ENCODE results near the gene CLCN6.

Gene CLCN6

GRCh38 chr1:11856698-11857097 lies 50.7 kb downstream of the CLCN6 start:
- no peaks in the 10 kb centered on the region for H3K79me2 ChIP-seq (ENCODE audit: low read length)
- no peak overlapping the region for H3K4me3 ChIP-seq (ENCODE audit: low read length)
- no peak overlapping the region for H2AFZ ChIP-seq (ENCODE audit: low read length)
- no peaks in the 10 kb centered on the region for H3F3A ChIP-seq (ENCODE audit: insufficient read depth, low read length)
- no peak for DNase-seq
- no peak overlapping the region for H3K27ac ChIP-seq (ENCODE audit: low read length)
- H3K9ac ChIP-seq (ENCODE audit: low read length): no peak overlapping the region
- H3K27me3 ChIP-seq (replicated peaks; ENCODE audit: insufficient read depth, low read length): peaks cover 88% of the 10 kb centered on the region
- H3K4me1 ChIP-seq (ENCODE audit: low read length): no peaks in the 10 kb centered on the region
- no peaks in the 10 kb centered on the region for H4K20me1 ChIP-seq (ENCODE audit: insufficient read depth, low read length)
- no peaks in the 10 kb centered on the region for H3K9me2 ChIP-seq (replicated peaks; ENCODE audit: insufficient read depth, low read length)
- H3K36me3 ChIP-seq (replicated peaks; ENCODE audit: insufficient read depth, low read length): no peaks in the 10 kb centered on the region
- no peak for TF ChIP-seq EZH2phosphoT487 (IDR thresholded peaks at IDR 0.05; ENCODE audit: low read length)
- no peak overlapping the region for H3K4me2 ChIP-seq (ENCODE audit: low read depth, low read length)
- no peaks in the 10 kb centered on the region for H3K9me3 ChIP-seq (replicated peaks; ENCODE audit: insufficient read depth, low read length)

GRCh38 chr1:11857164-11857851 lies 51.3 kb downstream of the CLCN6 start:
- no peak overlapping the region for H3K4me2 ChIP-seq (ENCODE audit: low read depth, low read length)
- H3K4me3 ChIP-seq (ENCODE audit: low read length): no peak overlapping the region
- H3K9me2 ChIP-seq (replicated peaks; ENCODE audit: insufficient read depth, low read length): no peaks in the 10 kb centered on the region
- no peaks in the 10 kb centered on the region for H3K36me3 ChIP-seq (replicated peaks; ENCODE audit: insufficient read depth, low read length)
- no peak overlapping the region for H2AFZ ChIP-seq (ENCODE audit: low read length)
- no peaks in the 10 kb centered on the region for H3K79me2 ChIP-seq (ENCODE audit: low read length)
- no peak overlapping the region for H3K27ac ChIP-seq (ENCODE audit: low read length)
- H3K9me3 ChIP-seq (replicated peaks; ENCODE audit: insufficient read depth, low read length): no peaks in the 10 kb centered on the region
- no peak for TF ChIP-seq EZH2phosphoT487 (IDR thresholded peaks at IDR 0.05; ENCODE audit: low read length)
- no peak for TF ChIP-seq CTCF (IDR thresholded peaks at IDR 0.05; ENCODE audit: low read length)
- TF ChIP-seq EZH2 (optimal IDR thresholded peaks at IDR 0.05; ENCODE audit: low read depth, low read length): no peak
- H3K27me3 ChIP-seq (replicated peaks; ENCODE audit: insufficient read depth, low read length): peaks cover 89% of the 10 kb centered on the region
- no peak for DNase-seq
- H3F3A ChIP-seq (ENCODE audit: insufficient read depth, low read length): no peaks in the 10 kb centered on the region
- no peaks in the 10 kb centered on the region for H4K20me1 ChIP-seq (ENCODE audit: insufficient read depth, low read length)
- no peak overlapping the region for H3K9ac ChIP-seq (ENCODE audit: low read length)
- no peaks in the 10 kb centered on the region for H3K4me1 ChIP-seq (ENCODE audit: low read length)

- Histone ChIP-seq H3K79me2 (ENCODE audit: low read length) (no peaks in the 10 kb centered on the region), H3K27ac (ENCODE audit: low read length) (no peak overlapping the region), H3K4me2 (ENCODE audit: low read depth, low read length) (no peak overlapping the region), H3F3A (ENCODE audit: insufficient read depth, low read length) (no peaks in the 10 kb centered on the region), H3K36me3 (replicated peaks; ENCODE audit: insufficient read depth, low read length) (no peaks in the 10 kb centered on the region), H4K20me1 (ENCODE audit: insufficient read depth, low read length) (no peaks in the 10 kb centered on the region), H3K27me3 (replicated peaks; ENCODE audit: insufficient read depth, low read length) (peaks cover 87% of the 10 kb centered on the region), H2AFZ (ENCODE audit: low read length) (no peak overlapping the region), H3K4me3 (ENCODE audit: low read length) (no peak overlapping the region), H3K9me3 (replicated peaks; ENCODE audit: insufficient read depth, low read length) (no peaks in the 10 kb centered on the region), H3K4me1 (ENCODE audit: low read length) (no peaks in the 10 kb centered on the region), H3K9me2 (replicated peaks; ENCODE audit: insufficient read depth, low read length) (no peaks in the 10 kb centered on the region), H3K9ac (ENCODE audit: low read length) (no peak overlapping the region)
- TF ChIP-seq EZH2phosphoT487 (IDR thresholded peaks at IDR 0.05; ENCODE audit: low read length): no peak
- TF ChIP-seq EZH2 (optimal IDR thresholded peaks at IDR 0.05; ENCODE audit: low read depth, low read length): no peak
- TF ChIP-seq CTCF (IDR thresholded peaks at IDR 0.05; ENCODE audit: low read length): no peak
- DNase-seq: no peak
These were observed 52.2 kb downstream of the CLCN6 start for GRCh38 chr1:11858158-11858557.

GRCh38 chr1:11858613-11858967 lies 52.6 kb downstream of the CLCN6 start, which contains the start of gene NPPB:
Gene NPPB, minus strand, starts transcription at chr1:11858945. Its CDS starts 112 bp downstream, at chr1:11858833.
- H3K27ac ChIP-seq (ENCODE audit: low read length): no peak within 1 kb of the TSS
- no peak within 1 kb of the TSS for H3K4me2 ChIP-seq (ENCODE audit: low read depth, low read length)
- H3K9me3 ChIP-seq (replicated peaks; ENCODE audit: insufficient read depth, low read length): no peaks in the 10 kb centered on the region
- no peaks in the 10 kb centered on the region for H3K36me3 ChIP-seq (replicated peaks; ENCODE audit: insufficient read depth, low read length)
- TF ChIP-seq EZH2 (optimal IDR thresholded peaks at IDR 0.05; ENCODE audit: low read depth, low read length) (no peak), EZH2phosphoT487 (IDR thresholded peaks at IDR 0.05; ENCODE audit: low read length) (no peak), CTCF (IDR thresholded peaks at IDR 0.05; ENCODE audit: low read length) (no peak)
- H3K9me2 ChIP-seq (replicated peaks; ENCODE audit: insufficient read depth, low read length): no peaks in the 10 kb centered on the region
- no peak within 1 kb of the TSS for H3K4me3 ChIP-seq (ENCODE audit: low read length)
- H3F3A ChIP-seq (ENCODE audit: insufficient read depth, low read length): no peaks in the 10 kb centered on the region
- no peak for DNase-seq
- H2AFZ ChIP-seq (ENCODE audit: low read length): no peak within 1 kb of the TSS
- H3K4me1 ChIP-seq (ENCODE audit: low read length): no peaks in the 10 kb centered on the region
- H4K20me1 ChIP-seq (ENCODE audit: insufficient read depth, low read length): no peaks in the 10 kb centered on the region
- no peak within 1 kb of the TSS for H3K9ac ChIP-seq (ENCODE audit: low read length)
- H3K79me2 ChIP-seq (ENCODE audit: low read length): no peaks in the 10 kb centered on the region
- H3K27me3 ChIP-seq (replicated peaks; ENCODE audit: insufficient read depth, low read length): peaks cover 84% of the 10 kb centered on the region

Measured in MM.1S (cell line).